Stimulated activated CD8-positive, alpha-beta memory T cell treated with anti-CD3 and anti-CD28 coated beads, Interleukin-7, amount 100 ng/mL, for 48 hours (primary cell): Measurements from ENCODE around the gene SYNE1.
"Not testable (repeated sequence)": the region's sequence is repeated elsewhere in the genome, so short reads cannot be mapped to it uniquely, and the experiment has no call there.

ENCODE experiments used
- DNase-seq, 2 donors: peaks; one replicate each; pipeline ENCODE4 v3.0.0-alpha.2; 2020; ENCODE audit warnings: low read depth in 1 of 2; ENCODE audit errors: extremely low read depth in 1 of 2

The SYNE1 gene

GRCh38 chr6:152625213-152625612 is 11.9 kb downstream of the SYNE1 start:
- no peak for DNase-seq

GRCh38 chr6:152614776-152615175 is 22.4 kb downstream of the SYNE1 start:
- DNase-seq: not testable (repeated sequence)

- DNase-seq: no peak
Observed at GRCh38 chr6:152609125-152609670, 28.0 kb downstream of the SYNE1 start.

- DNase-seq: no peak
Observed at GRCh38 chr6:152605941-152606340, 31.2 kb downstream of the SYNE1 start.

- no peak for DNase-seq
Observed at GRCh38 chr6:152605342-152605741, 31.8 kb downstream of the SYNE1 start.

GRCh38 chr6:152603911-152604310 is 33.3 kb downstream of the SYNE1 start:
- no peak for DNase-seq

- no peak for DNase-seq
Observed at GRCh38 chr6:152600022-152600421, 37.1 kb downstream of the SYNE1 start.

- no peak for DNase-seq
Observed at GRCh38 chr6:152598901-152599537, 38.1 kb downstream of the SYNE1 start.

GRCh38 chr6:152598421-152598820 is 38.7 kb downstream of the SYNE1 start:
- DNase-seq: no peak

GRCh38 chr6:152596726-152597125 is 40.4 kb downstream of the SYNE1 start:
- no peak for DNase-seq

- DNase-seq: no peak
Observed at GRCh38 chr6:152595499-152595898, 41.7 kb downstream of the SYNE1 start.

GRCh38 chr6:152594701-152595100 is 42.5 kb downstream of the SYNE1 start:
- DNase-seq: no peak

- DNase-seq: no peak
Observed at GRCh38 chr6:152588456-152588855, 48.7 kb downstream of the SYNE1 start.

- no peak for DNase-seq
Observed at GRCh38 chr6:152587473-152587872, 49.7 kb downstream of the SYNE1 start.

GRCh38 chr6:152585236-152585635 is 51.9 kb downstream of the SYNE1 start:
- DNase-seq: no peak

- DNase-seq: no peak
Observed at GRCh38 chr6:152583888-152584287, 53.3 kb downstream of the SYNE1 start.

GRCh38 chr6:152576525-152576924 is 60.6 kb downstream of the SYNE1 start:
- no peak for DNase-seq

- DNase-seq: no peak
Observed at GRCh38 chr6:152575621-152576150, 61.5 kb downstream of the SYNE1 start.

GRCh38 chr6:152575161-152575560 is 62.0 kb downstream of the SYNE1 start:
- no peak for DNase-seq

- DNase-seq: no peak
Observed at GRCh38 chr6:152573762-152574161, 63.4 kb downstream of the SYNE1 start.

GRCh38 chr6:152572338-152573088 is 64.6 kb downstream of the SYNE1 start:
- no peak for DNase-seq

GRCh38 chr6:152571943-152572337 is 65.2 kb downstream of the SYNE1 start:
- DNase-seq: no peak
